ENCODE measurements around the gene SLAMF8.

DNA sequence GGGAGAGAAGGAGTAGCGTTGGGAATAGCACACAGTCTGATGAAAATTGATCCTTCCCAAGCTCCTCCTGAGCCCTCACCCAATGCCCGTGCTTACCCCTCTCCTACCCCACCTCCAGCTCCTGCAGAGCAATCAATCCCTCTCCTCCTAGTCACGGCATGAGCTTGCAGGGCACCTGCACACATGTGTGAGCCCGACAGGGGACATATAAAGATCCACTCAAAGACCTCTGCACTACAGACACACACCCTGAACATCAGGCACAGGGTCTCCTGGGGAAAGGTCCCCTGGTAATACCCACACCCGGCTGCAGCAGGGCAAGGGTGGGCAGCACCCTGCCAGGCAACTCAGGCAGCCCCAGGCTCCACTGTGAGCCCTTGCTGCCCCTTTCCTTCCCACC is 35.4 kb downstream of the SLAMF8 start:
- TF ChIP-seq, protein P1, sequence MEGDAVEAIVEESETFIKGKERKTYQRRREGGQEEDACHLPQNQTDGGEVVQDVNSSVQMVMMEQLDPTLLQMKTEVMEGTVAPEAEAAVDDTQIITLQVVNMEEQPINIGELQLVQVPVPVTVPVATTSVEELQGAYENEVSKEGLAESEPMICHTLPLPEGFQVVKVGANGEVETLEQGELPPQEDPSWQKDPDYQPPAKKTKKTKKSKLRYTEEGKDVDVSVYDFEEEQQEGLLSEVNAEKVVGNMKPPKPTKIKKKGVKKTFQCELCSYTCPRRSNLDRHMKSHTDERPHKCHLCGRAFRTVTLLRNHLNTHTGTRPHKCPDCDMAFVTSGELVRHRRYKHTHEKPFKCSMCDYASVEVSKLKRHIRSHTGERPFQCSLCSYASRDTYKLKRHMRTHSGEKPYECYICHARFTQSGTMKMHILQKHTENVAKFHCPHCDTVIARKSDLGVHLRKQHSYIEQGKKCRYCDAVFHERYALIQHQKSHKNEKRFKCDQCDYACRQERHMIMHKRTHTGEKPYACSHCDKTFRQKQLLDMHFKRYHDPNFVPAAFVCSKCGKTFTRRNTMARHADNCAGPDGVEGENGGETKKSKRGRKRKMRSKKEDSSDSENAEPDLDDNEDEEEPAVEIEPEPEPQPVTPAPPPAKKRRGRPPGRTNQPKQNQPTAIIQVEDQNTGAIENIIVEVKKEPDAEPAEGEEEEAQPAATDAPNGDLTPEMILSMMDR (IDR thresholded peaks at IDR 0.05) = no peak
- no peak for TF ChIP-seq EP300 (IDR thresholded peaks at IDR 0.05)

All from ovary (tissue), 3 donors.